ENCODE results near the gene CISD3.

DNA sequence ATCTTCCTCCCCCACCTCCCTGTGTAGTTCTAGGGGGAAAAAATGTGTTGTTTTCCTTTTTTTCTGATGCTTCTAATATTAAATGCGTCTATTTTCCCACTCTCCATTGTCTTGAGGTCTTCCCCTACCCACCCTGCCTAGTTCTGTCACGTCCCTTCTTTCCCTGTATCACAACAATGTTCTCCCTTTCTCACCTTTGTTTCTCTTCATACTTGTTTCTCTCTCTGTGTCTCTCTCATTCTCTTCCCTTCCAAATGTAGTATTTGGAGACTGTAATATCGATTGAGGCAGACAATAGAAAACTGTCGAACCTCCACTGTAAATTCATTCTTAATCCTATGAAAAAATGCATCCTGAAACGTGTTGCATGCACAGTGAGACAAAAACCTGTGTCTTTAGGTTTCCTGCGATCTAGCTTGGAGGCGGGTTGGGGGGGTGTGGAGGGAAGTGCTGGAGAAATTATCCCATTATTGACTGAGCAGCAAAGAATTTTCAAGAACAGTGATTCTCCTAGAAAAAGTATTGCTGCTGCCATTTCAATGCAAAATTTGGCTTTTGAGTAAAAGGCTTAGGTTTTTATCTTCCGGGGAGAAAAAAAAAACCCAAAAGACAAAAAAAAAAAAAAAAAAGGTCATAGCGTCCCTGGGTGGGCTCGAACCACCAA, 21.1 kb downstream of the CISD3 start:
- no peak for TF ChIP-seq POLR2A (IDR thresholded peaks at IDR 0.05; ENCODE audit: low read length)
- TF ChIP-seq GATA1 (IDR thresholded peaks at IDR 0.05; ENCODE audit: low read depth, low read length), result no peak
